Measurements from ENCODE around the gene SMAD7.

GRCh38 chr18:48944634-48945033 is 6.1 kb downstream of the SMAD7 start:
- TF ChIP-seq CSDC2 (CRISPR knock-in tag; IDR thresholded peaks at IDR 0.05) (no peak), ESRRG (CRISPR knock-in tag; IDR thresholded peaks at IDR 0.05) (no peak)
